HG03196 (cell line): ENCODE results near the gene SORT1.
"Not testable (repeated sequence)": the region's sequence is repeated elsewhere in the genome, so short reads cannot be mapped to it uniquely, and the experiment has no call there.

Experiments used
- ATAC-seq: cut with Tn5 transposase; IDR thresholded peaks from one replicate; pipeline ENCODE4 v1.9.1; 2021; ENCODE audit not compliant: unreplicated experiment

Gene SORT1

DNA sequence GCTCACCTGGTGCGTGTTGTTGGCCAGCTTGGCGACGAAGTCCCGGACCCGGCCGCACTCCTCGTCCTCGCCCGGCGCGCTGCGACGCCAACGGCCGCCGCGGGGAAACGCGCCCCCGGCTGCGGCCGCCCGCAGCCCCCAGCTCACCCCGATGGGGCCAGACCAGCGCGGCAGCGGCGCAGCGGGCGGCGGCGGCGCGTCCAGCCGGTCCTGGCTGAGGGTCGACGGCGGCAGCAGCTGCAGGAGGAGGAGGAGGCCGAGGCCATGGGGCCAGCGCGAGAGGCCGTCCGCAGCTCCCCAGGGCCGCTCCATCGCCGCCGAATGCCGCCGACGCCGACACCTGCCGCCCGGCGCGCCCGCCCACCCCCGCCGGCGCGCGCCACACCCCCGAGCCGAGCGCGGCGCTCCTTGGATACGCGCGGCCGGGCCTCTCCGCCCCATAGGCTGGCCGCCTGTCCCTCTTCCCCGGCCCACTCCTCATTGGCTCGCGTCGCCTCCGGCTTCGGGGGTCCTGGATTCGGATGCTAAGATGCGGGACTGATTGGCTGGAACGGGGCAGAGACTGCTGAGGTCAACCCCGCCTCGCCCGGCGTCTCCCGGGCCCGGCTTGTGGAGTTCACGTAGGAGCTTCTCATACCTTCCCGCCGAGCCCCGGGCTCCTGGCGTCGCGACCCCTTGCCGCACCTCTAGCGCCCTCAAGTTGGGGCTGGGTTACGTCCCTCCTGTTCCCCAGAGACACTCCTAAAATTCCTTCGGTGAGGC, at the start of gene SORT1:
Gene SORT1, minus strand, starts transcription at position 338 of the 762 bp plus-strand sequence. Its CDS starts 26 bp downstream, at position 312.
- peak; percentile 74 for ATAC-seq

DNA sequence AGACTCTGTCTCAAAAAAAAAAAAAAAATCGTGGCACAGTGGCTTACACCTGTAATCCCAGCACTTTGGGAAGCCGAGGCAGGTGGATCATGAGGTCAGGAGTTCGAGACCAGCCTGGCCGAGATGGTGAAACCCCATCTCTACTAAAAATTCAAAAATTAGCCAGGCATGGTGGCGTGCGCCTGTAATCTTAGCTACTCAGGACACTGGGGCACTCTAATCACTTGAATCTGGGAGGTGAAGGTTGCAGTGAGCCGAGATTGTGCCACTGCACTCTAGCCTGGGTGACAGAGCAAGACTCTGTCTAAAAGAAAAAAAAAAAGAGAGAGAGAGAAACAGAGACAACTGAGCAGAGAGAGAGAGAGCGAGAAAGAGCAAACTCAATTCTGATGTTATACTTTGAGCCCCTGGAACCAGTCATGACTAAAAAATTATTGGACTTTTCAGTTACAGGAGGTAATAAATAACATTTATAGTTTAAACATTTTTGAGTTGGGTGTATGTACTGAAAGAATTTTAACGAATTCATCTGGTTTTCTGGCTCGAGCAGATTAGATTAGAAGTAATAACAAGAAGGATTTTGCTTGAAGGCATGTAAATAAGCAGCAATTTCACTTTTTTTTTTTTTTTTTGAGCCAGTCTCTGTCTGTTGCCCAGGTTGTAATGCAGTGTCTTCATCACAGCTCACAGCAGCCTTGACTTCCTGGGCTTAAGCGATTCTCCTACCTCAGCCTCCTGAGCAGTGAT, 48.4 kb upstream of the SORT1 start:
- ATAC-seq = not testable (repeated sequence)

DNA sequence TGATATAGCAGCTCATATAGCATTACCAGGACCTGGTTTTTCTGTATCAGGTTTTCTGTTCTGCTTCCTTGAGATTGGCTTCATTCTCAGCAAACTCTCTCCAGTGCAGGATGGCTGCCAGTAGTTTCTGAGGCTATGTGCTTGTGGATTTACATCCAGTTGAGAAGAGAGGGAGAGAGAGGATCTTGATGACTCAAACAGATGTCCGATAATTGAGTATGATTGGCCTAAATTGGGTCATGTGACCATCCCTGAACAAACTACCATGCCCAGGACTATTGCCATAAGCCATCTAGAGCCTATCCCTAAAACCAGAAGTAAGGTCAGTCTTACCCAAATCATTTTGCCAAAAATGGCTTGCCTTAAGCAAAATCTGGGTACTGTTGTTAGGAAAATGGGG, 46.6 kb upstream of the SORT1 start:
- ATAC-seq = no peak

DNA sequence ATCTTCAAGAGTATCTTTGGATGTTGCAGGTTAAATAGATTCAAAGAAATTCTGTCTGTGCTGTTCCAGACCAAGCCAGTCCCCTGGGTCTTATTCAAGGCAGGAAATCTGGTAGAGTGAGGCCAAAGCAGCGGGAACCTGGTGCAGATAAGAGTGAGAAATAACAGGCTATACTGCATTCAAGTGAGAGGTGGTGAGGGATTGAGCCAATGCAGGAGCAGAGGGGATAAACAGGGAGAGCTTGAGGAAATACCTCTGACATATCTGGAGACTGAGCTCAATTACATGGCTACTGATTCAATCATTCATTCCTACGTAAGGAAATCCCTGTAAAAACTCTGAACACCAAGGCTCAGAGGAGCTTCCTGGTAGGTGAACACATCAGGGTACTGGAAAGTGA, 45.8 kb upstream of the SORT1 start:
- no peak for ATAC-seq

DNA sequence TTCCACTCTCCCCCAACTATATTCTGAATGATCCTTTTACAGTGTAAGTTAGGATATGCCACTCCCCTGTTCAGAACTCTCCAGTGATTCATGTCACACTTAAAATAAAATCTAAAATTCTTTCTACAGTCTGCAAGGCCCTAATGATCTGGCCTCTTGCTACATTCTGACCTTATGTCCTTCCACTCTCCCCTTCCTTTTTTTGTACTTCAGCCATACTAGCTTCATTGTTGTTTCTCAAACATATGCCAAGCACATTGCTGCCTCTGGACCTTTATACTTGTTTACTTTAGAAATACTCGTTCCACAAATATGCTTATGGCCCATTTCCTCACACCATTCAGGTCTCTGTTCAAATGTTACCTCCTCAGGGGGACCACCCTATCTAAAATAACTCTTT, 43.4 kb upstream of the SORT1 start:
- no peak for ATAC-seq

DNA sequence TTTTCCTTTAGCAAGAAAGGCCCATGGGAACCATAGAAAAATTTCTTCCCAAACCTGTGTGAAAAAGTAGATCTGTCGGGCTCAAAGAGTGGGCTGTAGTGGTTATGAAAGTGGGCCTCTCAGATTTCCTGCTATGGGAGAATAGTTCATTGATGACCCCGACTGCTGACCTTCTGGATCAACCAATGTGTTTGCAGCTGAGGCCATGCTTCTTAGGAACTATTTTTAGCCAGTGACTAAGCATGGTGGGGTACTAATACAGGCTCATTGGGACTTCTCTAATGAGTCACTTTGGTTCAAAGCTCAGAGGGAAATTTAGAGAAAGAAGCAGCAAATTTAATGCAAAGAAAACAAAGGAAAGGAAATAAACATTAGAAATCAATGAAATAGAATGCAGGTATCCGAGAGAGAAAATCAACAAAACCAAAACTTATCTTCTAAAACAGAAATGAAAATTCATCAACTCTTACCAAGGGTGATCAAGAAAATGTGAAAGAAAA, 41.1 kb upstream of the SORT1 start:
- ATAC-seq = no peak

DNA sequence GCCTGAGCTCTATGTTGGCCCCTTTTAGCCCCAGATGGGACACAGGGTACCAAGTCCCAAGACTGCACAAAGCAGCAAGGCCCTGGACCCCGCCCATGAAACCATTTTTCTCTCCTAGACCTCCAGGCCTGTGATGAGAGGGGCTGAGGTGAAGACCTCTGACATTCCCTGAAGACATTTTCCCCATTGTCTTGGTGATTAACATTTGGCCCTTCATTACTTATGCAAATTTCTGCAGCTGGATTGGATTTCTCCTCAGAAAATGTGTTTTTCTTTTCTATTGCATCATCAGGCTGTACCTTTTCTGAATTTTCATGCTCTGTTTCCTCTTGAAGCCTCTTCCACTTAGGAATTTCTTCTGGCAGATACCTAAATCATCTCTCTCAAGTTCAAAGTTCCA, 36.8 kb upstream of the SORT1 start:
- no peak for ATAC-seq

DNA sequence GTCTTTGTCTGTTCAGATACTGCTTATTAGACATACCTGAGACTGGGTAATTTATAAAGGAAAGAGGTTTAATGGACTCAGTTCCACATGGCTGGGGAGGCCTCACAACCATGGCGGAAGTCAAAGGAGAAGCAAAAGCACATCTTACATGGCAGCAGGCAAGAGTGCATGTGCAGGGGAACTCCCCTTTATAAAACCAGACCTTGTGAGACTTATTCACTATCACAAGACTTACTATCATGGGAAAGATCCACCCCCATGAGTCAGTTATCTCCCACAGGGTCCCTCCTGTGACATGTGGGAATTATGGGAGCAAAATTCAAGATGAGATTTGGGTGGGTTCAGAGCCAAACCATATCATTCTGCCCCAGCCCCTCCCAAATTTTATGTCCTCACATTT, 35.6 kb upstream of the SORT1 start:
- no peak for ATAC-seq

DNA sequence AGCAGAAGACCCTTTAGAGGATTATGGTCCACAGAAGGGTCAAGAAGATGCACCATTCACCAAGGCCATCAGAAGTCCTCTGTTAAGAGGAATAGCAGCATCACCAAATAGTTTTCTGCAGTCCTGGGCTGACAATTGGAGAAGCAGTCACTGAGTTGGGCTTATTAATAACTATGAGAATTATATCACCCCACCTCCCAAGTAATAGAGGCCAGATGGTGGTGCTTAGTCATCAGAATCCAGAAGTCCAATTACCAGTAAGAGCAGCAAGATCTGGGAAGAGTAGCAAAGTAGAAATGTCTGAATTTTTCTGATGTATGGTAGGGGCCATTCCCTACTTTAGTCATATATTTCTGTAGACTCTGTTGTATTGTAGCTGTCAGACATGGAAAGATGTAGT, 34.6 kb upstream of the SORT1 start:
- ATAC-seq = no peak

DNA sequence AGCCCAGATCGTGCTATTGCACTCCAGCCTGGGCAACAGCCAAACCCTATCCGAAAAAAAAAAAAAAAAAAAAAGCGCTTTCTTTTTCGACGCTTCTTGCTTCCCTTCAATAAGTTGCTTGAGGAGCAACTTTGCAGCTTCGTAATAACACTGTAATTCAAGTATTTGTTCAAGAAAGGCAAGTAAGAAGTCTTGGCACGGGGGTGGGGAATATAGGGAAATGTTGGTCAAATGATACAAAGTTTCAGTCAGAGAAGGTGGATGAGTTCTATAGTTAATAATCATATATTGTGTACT, 29.4 kb upstream of the SORT1 start:
- no peak for ATAC-seq

DNA sequence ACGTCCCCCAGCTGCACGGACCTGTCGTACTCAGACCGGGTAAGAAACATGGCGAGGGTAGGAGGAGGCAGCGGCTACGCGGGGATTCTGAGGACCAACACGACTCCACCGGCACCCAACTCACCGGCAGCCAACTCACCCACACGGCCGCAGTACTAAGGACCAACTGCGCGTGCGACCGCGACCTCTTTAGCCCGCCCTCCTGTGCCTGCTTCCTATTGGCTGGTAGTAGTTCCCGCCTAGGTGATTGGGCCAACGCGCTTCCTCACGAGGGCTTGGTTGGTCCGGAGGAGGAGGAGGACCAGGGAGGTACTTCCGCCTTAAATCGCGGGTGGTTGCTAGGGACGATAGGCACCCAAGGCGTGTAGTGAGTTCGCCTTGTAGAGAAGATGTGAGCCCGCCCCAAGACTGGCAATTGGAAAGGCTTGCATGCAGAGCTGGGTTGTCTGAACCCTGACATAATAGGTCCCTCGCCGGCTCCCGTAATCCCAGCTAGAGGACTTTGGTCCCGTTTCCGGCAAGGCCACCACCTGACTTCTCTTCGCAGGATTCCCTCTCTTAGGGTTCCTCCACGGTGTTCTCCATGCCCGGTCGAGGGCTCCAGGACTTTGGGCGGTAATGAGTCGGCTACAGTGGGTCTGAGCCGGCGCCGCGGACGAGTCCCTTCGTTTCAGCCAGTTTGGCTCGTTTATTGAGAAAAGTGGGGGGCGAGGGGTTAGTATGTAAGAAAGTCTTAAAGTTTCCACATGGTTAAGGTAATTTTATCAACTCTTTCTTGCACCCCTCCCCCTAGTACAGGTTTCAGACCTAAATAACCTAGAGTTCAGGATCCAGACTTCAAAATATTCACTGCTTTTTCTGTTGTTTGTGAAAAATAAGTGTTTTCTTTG, 28.8 kb upstream of the SORT1 start, which contains the start of gene PSMA5:
Gene PSMA5, minus strand, starts transcription at position 168 of the 890 bp plus-strand sequence. Its CDS starts 118 bp downstream, at position 50.
- peak; percentile 94 for ATAC-seq

DNA sequence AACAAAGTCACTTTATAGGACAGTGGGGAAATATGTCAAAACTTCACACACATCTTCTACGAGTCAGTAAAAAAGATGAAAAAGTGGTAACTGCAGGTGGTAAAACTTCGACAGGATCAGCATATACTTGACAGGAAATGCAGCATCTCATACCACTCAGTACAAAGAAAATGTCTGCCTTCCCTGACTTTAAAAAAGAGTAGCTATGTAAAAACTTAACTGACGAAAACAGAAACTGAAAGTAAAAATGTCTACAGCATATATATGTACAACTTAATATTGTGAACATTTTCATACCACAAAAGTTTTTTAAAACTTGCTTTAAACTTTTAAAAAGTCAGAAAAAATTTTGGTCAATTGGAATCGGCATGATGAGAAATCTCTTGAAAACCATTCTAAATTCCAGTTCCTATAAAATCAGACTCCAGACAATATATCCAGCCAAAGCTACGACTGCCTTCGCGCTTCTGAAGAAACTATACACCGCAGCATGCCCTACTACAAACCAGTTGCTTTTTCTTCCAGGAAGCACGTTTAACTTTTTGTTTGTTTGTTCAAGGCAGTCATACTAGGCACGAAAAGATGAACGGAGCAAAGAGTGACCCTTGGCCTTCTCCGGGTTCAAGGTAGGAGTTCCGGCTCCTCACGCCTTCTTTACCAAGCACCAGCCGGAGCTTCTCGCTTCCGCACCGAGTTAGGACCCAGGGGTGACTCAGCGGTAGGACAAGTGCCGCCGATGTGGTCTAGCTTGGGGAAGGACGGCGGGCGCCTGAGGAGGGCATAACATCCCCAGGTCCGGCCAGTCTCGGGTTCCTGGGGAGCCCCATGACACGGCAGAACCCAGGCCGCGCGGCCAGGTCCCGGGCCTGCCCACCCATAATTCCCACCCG, 27.9 kb upstream of the SORT1 start:
- peak; percentile 34 for ATAC-seq

DNA sequence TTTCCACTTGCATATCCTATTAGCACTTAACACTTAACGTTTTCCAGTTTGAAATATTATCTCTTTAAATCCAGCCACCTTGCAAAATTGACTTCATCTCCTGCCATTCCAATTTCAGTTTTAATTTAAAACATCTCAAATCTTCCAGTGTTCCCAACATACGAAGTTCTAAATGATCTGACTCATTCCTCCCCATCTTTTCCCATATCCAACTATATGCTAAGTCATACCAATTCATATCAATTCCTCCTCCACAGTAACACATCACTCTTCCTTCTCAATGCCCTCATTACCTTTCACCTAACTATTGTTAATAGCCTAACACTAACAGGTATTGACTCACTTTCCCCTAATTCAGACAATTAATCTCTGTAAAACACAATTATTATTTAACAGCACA, 25.8 kb upstream of the SORT1 start:
- ATAC-seq = no peak

DNA sequence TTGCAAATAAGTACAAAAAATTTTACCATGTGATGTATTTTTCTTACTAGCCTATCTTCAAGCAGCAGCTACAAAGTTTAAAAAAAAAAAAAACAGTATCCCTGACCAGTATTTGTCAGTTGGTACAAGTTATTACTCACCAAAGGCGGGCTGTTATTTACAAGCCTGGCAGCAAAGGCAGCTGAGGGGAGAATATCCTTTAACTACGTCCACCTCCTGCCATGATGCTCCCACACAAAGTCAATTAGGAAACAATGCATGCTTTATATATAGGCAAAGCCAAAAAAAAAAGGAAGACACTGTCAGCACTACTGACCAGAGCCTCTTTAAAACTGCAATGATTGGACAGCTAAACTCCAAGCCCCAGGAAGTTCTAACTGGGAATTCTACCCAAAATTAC, 14.8 kb upstream of the SORT1 start:
- no peak for ATAC-seq

DNA sequence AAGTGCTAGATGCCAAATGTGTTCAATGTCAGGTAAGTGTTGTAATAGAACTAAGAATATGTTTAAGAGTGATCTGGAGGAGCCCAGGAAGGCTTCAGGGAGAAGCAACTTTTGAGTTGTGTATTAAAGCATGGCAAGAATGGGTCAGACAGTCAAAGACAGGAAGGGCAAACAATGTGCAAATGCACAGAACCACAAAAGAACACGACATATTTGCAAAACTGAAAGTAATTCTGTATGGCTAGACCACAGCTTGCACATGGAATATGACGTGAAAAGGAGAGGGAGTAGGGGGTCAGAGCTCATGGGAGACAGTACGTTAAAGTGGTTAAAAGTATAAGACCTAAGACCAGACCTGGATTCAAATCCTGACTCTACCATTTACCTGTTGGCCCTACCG, 7.1 kb upstream of the SORT1 start:
- ATAC-seq = no peak

DNA sequence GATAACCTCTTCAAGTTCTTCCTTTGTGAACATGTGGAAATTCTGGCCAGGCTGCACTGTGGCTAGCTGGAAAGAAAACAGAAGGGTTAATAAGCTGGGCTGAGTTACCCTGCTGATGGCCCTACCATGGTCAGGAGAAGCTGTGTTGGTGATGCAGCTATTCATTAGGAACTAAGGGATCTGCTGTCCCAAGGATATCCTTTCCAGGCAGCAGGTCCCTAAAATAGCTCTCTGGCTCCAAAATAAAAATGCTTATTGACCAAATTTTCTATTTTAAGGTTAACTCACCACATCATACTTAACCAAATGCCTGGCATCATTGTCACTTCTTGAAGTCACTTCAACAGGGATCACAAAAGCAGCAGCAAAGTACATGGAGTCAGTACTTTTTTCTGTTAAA, 4.3 kb upstream of the SORT1 start:
- no peak for ATAC-seq

DNA sequence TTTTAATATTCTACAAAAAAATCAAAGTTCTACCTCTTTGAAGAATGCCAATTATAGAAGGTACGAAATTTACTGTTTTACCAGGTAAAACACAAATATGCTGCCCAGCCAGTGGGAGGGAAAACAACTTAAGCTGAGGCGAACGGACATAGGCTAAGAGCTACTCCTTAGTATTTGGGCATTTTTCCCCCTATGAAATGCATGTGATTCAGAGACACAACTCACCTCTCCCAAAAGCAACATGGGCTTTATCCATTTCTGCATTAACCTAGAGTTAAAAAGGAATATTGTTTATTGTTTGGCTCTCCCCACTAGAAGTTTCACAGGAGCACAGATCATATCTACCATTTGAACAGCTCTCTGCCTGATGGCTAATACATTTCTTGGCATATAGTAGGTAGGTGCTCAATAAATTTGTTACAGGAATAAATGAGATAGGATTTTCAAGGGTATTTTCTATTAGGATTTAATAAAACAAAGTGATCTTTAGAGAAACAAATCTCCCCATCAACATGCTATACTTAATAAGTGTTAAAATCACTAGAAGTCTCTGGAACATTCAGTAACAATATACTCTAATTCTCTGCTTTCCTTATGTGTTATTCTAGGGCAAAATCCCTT, 2.4 kb upstream of the SORT1 start:
- ATAC-seq = no peak

DNA sequence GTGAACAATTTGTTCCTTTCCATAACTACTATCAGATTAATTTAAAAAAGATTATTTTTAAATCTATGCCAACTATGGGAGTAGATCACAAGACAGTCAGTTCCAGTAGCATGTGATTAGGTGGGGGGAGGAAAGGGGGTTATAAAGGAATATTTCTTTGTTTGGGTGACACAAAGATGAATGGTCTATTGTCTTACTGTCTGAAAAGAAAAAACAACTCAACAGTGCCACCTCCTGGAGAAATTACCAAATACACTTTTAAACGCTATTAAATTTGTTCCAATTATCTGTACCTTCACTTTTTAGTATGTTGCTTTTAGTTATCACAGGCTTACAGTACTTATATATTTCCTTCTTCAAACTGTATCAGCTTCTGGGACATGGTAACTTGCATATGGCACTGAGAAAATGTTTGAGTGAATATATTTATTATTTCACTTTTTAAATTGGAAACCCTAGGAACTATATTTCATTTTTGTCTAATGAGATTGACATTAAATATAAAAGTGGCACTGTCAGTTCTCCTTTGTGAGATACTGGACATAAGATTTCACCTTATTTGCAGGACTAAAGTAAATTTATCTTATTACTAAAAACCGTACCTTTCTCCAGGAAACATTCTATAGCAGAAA, 1.7 kb upstream of the SORT1 start:
- no peak for ATAC-seq
